Osteoblast (primary cell): ENCODE results near the gene SNX27. TPM values are rescaled to one million over a fixed set of nuclear protein-coding genes. Genes with fewer than 3 reads are reported as not detected.
"Not testable (repeated sequence)": the region's sequence is repeated elsewhere in the genome, so short reads cannot be mapped to it uniquely, and the experiment has no call there.

Source experiments
- DNase-seq: peaks from one replicate; pipeline ENCODE4 v3.0.0; 2011; ENCODE audit warnings: low spot score, mixed read lengths; ENCODE audit not compliant: insufficient read length; ENCODE audit errors: missing footprints
- H2AFZ ChIP-seq: 2 replicates; pipeline ENCODE4 v1.6.0; 2011; ENCODE audit warnings: mild to moderate bottlenecking, low read length
- H3K27ac ChIP-seq: 2 replicates; pipeline ENCODE4 v1.5.1; 2011; ENCODE audit warnings: mild to moderate bottlenecking, low read depth, low read length, moderate library complexity
- H3K27me3 ChIP-seq: 2 replicates; pipeline ENCODE4 v1.6.0; 2012; ENCODE audit warnings: mild to moderate bottlenecking, control low read depth, inconsistent platforms, low read length, moderate library complexity; ENCODE audit not compliant: insufficient read depth
- H3K36me3 ChIP-seq: 2 replicates; pipeline ENCODE4 v1.5.1; 2011; ENCODE audit warnings: mild to moderate bottlenecking, low read length, control low read depth, moderate library complexity; ENCODE audit not compliant: insufficient read depth
- H3K4me1 ChIP-seq: 2 replicates; pipeline ENCODE4 v1.5.1; 2011; ENCODE audit warnings: mild to moderate bottlenecking, low read length, control low read depth, moderate library complexity; ENCODE audit not compliant: insufficient read depth
- H3K4me2 ChIP-seq: 2 replicates; pipeline ENCODE4 v1.6.0; 2011; ENCODE audit warnings: mild to moderate bottlenecking, low read length; ENCODE audit not compliant: insufficient read depth
- H3K4me3 ChIP-seq: fragments of 200-600 bp; sonication (generic); 3 replicates; pipeline ENCODE4 v1.5.1; 2012; ENCODE audit warnings: mild to moderate bottlenecking, low read length, inconsistent platforms; ENCODE audit not compliant: insufficient read depth
- H3K79me2 ChIP-seq: 2 replicates; pipeline ENCODE4 v1.6.0; 2012; ENCODE audit warnings: mild to moderate bottlenecking, low read length, control low read depth, inconsistent platforms; ENCODE audit not compliant: insufficient read depth
- H3K9me3 ChIP-seq: 2 replicates; pipeline ENCODE4 v1.5.1; 2011; ENCODE audit warnings: low read depth, low read length, control low read depth
- H4K20me1 ChIP-seq: 2 replicates; pipeline ENCODE4 v1.6.0; 2012; ENCODE audit warnings: mild to moderate bottlenecking, low read length, control low read depth; ENCODE audit not compliant: insufficient read depth
- CTCF ChIP-seq: IDR thresholded peaks from 2 replicates; pipeline ENCODE4 v1.5.1; 2011; ENCODE audit warnings: mild to moderate bottlenecking, low read depth, low read length, moderate library complexity; ENCODE audit errors: extremely low read depth
- total RNA-seq: library from RNA; depleted of rRNA; stranded (reverse); fragments of >200 nt; gene quantifications from 2 replicates; pipeline ENCODE4 v1.2.3, GENCODE V29; 2012

Gene SNX27
- total RNA-seq, 1 donor: 23.5 TPM

- no peak for TF ChIP-seq CTCF
- Histone ChIP-seq H3K9me3 (no peaks in the 10 kb centered on the region), H3K79me2 (no peaks in the 10 kb centered on the region), H4K20me1 (no peaks in the 10 kb centered on the region), H3K27me3 (peaks cover 34% of the 10 kb centered on the region), H3K4me2 (no peak overlapping the region), H2AFZ (no peak overlapping the region), H3K4me1 (peaks cover 7% of the 10 kb centered on the region), H3K36me3 (no peaks in the 10 kb centered on the region), H3K27ac (no peak overlapping the region), H3K4me3 (no peak overlapping the region)
- DNase-seq: no peak
Measured at GRCh38 chr1:151729157-151729965, 117.5 kb downstream of the SNX27 start.

GRCh38 chr1:151729966-151730291 lies 118.1 kb downstream of the SNX27 start:
- no peaks in the 10 kb centered on the region for H3K9me3 ChIP-seq
- H3K79me2 ChIP-seq: no peaks in the 10 kb centered on the region
- no peak overlapping the region for H2AFZ ChIP-seq
- no peak overlapping the region for H3K27ac ChIP-seq
- no peaks in the 10 kb centered on the region for H3K36me3 ChIP-seq
- H3K4me2 ChIP-seq: no peak overlapping the region
- no peaks in the 10 kb centered on the region for H4K20me1 ChIP-seq
- peaks cover 33% of the 10 kb centered on the region for H3K27me3 ChIP-seq
- peak; percentile 36 for DNase-seq
- peaks cover 7% of the 10 kb centered on the region for H3K4me1 ChIP-seq
- no peak overlapping the region for H3K4me3 ChIP-seq
- TF ChIP-seq CTCF: no peak

GRCh38 chr1:151733126-151733525 lies 121.3 kb downstream of the SNX27 start:
- Histone ChIP-seq H3K79me2 (no peaks in the 10 kb centered on the region), H4K20me1 (no peaks in the 10 kb centered on the region), H3K4me1 (peaks cover 3% of the 10 kb centered on the region), H3K27ac (no peak overlapping the region), H3K4me2 (no peak overlapping the region), H3K9me3 (peaks cover 7% of the 10 kb centered on the region), H3K4me3 (no peak overlapping the region), H3K36me3 (no peaks in the 10 kb centered on the region), H2AFZ (no peak overlapping the region), H3K27me3 (peaks cover 22% of the 10 kb centered on the region)
- TF ChIP-seq CTCF: no peak
- DNase-seq: no peak

GRCh38 chr1:151733995-151734394 lies 122.1 kb downstream of the SNX27 start:
- not testable (repeated sequence) for H3K9me3 ChIP-seq, H3K4me3 ChIP-seq, H3K4me1 ChIP-seq, H3K79me2 ChIP-seq, H3K4me2 ChIP-seq, H4K20me1 ChIP-seq, H3K27ac ChIP-seq, H2AFZ ChIP-seq, DNase-seq, H3K36me3 ChIP-seq
- H3K27me3 ChIP-seq: peaks cover 18% of the 10 kb centered on the region
